Measurements from ENCODE around the gene SYNC.
"Not testable (repeated sequence)": the region's sequence is repeated elsewhere in the genome, so short reads cannot be mapped to it uniquely, and the experiment has no call there.

SYNC gene

GRCh38 chr1:32693455-32694174 is 9.0 kb downstream of the SYNC start:
- no peak for DNase-seq (ENCODE audit: low read depth, low spot score)

DNA sequence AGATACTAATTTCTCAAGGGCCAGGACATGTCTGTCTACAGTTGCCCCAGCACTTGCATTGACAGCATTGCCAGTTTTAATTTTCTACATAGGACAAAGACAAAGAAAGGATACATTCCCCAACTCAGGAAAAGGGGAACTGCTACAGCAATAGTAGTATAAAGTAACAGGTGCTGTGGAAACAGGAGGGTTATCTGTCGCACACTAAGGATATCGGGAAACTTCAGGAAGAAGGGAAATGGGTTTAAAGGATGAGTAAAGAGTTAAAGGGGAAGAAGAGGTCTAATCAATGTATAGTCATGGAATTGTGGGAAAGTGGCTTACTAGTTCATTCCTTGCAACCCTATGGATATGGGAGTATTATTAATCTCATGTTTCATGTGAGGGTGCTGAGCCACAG is 16.2 kb downstream of the SYNC start:
- no peak for DNase-seq (ENCODE audit: low read depth, low spot score)

DNA sequence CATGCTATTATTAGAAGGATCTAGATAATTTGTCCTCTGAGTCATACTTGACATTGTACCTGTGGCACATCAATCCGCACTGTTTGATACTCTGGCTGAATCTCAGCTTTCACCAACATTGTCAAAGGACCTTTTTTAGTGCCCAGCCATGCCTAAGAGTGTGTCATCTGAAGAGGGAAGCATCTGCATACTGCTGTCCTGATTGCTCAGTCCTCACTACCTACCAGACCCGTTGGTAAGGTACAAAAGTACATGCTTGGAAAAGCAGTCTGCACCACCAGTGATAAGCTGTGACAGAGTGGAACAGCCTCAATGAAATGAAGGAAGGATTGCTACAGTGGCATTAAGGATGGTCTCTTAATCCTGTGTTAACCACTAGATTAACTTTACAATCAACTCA is 17.1 kb downstream of the SYNC start:
- no peak for DNase-seq (ENCODE audit: low read depth, low spot score)

DNA sequence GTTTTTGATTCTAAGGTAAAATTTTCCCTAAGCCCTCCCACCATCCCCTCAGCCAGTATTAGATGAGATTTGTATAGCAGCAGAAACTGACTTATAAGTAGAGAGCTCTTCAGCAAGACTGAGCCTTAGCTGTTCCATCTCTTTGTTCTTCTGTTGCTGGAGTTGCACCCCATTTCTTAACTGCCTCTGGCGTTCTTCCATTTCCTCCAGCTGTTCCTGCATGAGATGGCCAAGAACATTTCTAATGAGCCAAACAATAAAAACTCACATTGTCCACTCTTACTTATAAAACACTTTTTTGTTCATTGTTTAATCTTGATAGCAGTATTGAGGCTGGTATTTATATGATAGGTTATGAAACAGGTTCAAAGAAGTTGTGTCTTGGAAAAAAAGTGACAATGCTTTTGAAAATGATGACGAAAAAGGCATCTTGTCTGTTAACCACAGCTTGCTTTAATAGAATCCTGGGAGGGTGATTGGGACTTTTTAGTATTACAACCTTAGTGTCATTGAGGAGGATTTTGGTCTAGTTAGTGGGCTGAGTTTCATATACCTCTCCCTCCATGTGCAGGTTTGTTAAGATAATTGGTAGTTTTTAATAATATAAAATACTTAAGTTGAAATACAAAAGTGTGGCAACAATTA is 18.3 kb downstream of the SYNC start:
- no peak for DNase-seq (ENCODE audit: low read depth, low spot score)

DNA sequence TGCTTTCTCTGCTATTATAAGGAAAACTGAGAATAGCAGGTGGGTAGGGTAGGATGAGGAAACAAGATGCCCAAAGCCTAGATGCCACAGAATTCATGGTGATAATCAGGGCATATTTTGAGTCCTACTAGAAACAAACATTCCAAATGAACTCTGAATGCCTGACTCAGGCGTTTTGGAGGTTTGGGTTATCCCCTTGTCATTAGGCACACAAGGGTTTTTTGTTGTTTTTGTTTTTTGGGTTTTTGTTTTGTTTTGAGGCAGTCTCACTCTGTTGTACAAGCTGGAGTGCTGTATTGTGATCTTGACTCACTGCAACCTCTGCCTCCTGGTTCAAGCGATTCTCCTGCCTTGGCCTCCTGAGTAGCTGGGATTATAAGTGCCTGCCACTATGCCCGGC is 19.2 kb downstream of the SYNC start:
- no peak for DNase-seq (ENCODE audit: low read depth, low spot score)

- no peak for DNase-seq (ENCODE audit: low read depth, low spot score)
Measured at GRCh38 chr1:32681999-32682398, 20.6 kb downstream of the SYNC start.

DNA sequence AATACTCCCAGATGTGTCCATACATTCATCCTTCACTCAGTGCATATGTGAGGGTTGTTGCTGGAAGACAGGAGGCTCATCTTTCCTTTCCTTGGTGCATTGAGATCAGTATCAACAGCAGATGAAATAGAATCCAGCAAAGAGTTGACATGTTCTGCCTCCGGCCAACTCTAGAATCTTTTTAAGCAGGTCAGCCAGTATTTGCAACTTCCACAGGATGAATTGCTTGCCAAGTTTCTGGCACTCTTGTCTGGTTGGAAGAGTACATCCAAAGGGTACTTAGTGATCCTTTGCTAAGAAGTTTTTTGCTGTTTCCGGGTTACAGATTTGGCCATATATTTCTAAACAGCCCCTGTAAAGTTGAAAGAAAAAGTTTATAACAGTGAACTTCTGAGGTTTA is 21.1 kb downstream of the SYNC start:
- DNase-seq (ENCODE audit: low read depth, low spot score): no peak

GRCh38 chr1:32680642-32681041 is 21.9 kb downstream of the SYNC start:
- DNase-seq (ENCODE audit: low read depth, low spot score): no peak

GRCh38 chr1:32679993-32680392 is 22.6 kb downstream of the SYNC start:
- not testable (repeated sequence) for DNase-seq (ENCODE audit: low read depth, low spot score)

GRCh38 chr1:32676945-32677344 is 25.6 kb downstream of the SYNC start:
- no peak for DNase-seq (ENCODE audit: low read depth, low spot score)

- not testable (repeated sequence) for DNase-seq (ENCODE audit: low read depth, low spot score)
Measured at GRCh38 chr1:32668716-32669115, 33.9 kb downstream of the SYNC start.

GRCh38 chr1:32666901-32667566 is 35.5 kb downstream of the SYNC start:
- no peak for DNase-seq (ENCODE audit: low read depth, low spot score)

- no peak for DNase-seq (ENCODE audit: low read depth, low spot score)
Measured at GRCh38 chr1:32665915-32666314, 36.7 kb downstream of the SYNC start.

GRCh38 chr1:32659581-32659980 is 43.0 kb downstream of the SYNC start:
- no peak for DNase-seq (ENCODE audit: low read depth, low spot score)

- DNase-seq (ENCODE audit: low read depth, low spot score): no peak
Measured at GRCh38 chr1:32652244-32652962, 50.2 kb downstream of the SYNC start.

DNA sequence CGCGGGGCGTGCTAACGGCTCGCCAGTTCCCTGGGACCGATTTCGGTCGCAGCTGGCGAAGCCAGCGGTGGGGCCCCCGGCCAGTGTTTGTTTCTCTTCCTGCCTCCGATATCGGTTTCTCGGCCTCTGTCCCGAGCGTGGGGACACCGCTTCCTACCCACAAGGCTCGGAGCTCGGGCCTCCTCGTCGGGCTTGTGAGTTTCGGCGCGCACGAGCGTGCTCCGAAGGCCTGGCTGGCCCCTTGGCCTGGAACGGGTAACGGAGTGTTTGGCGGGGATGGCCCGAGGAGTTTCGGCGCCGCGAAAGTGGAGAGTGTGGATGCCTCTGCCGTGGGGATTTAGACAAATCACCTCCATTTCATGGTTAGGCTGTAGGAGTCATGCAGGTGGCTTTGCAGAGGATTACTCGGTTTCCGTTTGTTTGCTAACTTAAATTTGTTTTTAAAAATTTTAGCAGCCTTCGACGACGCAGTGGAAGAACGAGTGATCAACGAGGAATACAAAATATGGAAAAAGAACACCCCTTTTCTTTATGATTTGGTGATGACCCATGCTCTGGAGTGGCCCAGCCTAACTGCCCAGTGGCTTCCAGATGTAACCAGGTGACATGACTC is 51.0 kb downstream of the SYNC start:
- DNase-seq (ENCODE audit: low read depth, low spot score): no peak

- DNase-seq (ENCODE audit: low read depth, low spot score): peak; percentile 99
Measured at GRCh38 chr1:32650752-32651460, 51.7 kb downstream of the SYNC start, which contains the start of gene RBBP4. Gene RBBP4 (plus strand): TSS chr1:32651208. CDS start chr1:32651307, 99 bp downstream.

DNA sequence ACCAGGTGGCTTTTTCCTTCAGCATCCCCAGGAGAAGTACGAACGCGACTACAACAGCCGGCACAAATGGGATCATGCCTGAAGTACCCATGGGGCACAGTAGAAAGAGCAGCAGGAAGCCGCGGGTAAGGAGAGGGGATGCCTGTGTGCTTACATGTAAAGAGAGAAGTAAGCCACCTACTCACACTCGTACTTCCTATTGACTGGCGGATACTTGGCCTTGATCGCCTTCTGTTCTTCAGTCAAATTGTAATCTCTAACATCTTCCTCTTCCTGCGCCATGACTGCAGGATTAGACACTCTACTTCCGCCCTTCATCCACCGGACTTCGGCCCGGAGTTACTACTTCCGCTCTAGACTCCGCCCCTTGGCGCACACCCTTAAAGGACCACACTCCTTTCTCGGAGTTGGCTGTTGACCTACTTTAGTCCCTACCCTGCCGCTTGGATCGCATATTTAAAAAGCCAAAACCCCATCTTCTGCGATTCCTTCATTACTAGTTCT is 52.3 kb downstream of the SYNC start, which contains the start of gene ZBTB8OS:
Gene ZBTB8OS, minus strand, starts transcription at position 303 of the 504 bp plus-strand sequence. Its CDS starts 21 bp downstream, at position 282.
- DNase-seq (ENCODE audit: low read depth, low spot score): peak; percentile 66

- no peak for DNase-seq (ENCODE audit: low read depth, low spot score)
Measured at GRCh38 chr1:32647308-32648134, 55.0 kb downstream of the SYNC start.

DNA sequence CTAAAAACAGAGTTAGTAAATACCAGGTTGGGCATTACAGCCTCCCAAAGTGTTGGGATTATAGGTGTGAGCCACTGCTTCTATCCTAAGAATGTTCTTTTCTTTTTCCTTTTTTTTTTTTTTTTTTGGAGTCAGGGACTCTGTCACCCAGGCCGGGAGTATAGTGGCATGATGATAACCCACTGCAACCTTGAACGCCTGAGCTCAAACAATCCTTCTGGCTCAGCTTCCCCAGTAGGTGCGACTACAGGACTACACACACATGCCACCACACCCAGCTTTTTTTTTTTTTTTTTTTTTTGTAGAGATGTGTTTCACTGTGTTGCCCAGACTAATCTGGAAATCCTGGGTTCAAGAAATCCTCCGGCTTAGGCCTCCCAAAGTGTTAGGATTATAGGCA is 58.1 kb downstream of the SYNC start:
- DNase-seq (ENCODE audit: low read depth, low spot score): no peak
